NCI-H1694 (cell line): ENCODE results near the gene MPDZ.

ENCODE experiments used
- DNase-seq: peaks from one replicate; lab custom pipeline; 2025; lab: John Stamatoyannopoulos, UW

MPDZ gene

GRCh38 chr9:13131991-13132390, 147.5 kb downstream of the MPDZ start:
- DNase-seq, result no peak

GRCh38 chr9:13131416-13131815, 148.1 kb downstream of the MPDZ start:
- DNase-seq, result no peak

GRCh38 chr9:13128266-13128860, 151.1 kb downstream of the MPDZ start:
- DNase-seq, result no peak

GRCh38 chr9:13127131-13127530, 152.4 kb downstream of the MPDZ start:
- DNase-seq, result no peak

- DNase-seq, result no peak
These were observed 154.2 kb downstream of the MPDZ start for GRCh38 chr9:13125261-13125660.

- no peak for DNase-seq
These were observed 156.6 kb downstream of the MPDZ start for GRCh38 chr9:13122756-13123369.

GRCh38 chr9:13118313-13118712, 161.2 kb downstream of the MPDZ start:
- DNase-seq, result no peak

GRCh38 chr9:13116292-13116691, 163.2 kb downstream of the MPDZ start:
- no peak for DNase-seq

GRCh38 chr9:13113751-13114150, 165.7 kb downstream of the MPDZ start:
- no peak for DNase-seq

GRCh38 chr9:13113216-13113615, 166.3 kb downstream of the MPDZ start:
- peak; percentile 60 for DNase-seq

GRCh38 chr9:13111778-13112177, 167.7 kb downstream of the MPDZ start:
- DNase-seq, result no peak

GRCh38 chr9:13110766-13111417, 168.6 kb downstream of the MPDZ start:
- peak; percentile 66 for DNase-seq

GRCh38 chr9:13109781-13110180, 169.7 kb downstream of the MPDZ start:
- DNase-seq, result no peak

- DNase-seq, result no peak
These were observed 172.5 kb downstream of the MPDZ start for GRCh38 chr9:13107008-13107407.

- peak; percentile 9 for DNase-seq
These were observed 178.4 kb downstream of the MPDZ start for GRCh38 chr9:13100914-13101572.

- DNase-seq, result no peak
These were observed 184.4 kb downstream of the MPDZ start for GRCh38 chr9:13095056-13095455.

GRCh38 chr9:13090628-13091027, 188.9 kb downstream of the MPDZ start:
- no peak for DNase-seq

GRCh38 chr9:13089666-13090065, 189.8 kb downstream of the MPDZ start:
- no peak for DNase-seq

- peak; percentile 77 for DNase-seq
These were observed 190.6 kb downstream of the MPDZ start for GRCh38 chr9:13088720-13089427.

- no peak for DNase-seq
These were observed 195.4 kb downstream of the MPDZ start for GRCh38 chr9:13083963-13084528.

- no peak for DNase-seq
These were observed 196.1 kb downstream of the MPDZ start for GRCh38 chr9:13083366-13083765.

- DNase-seq, result no peak
These were observed 196.7 kb downstream of the MPDZ start for GRCh38 chr9:13082796-13083195.
